Activated CD4-positive, alpha-beta T cell treated with anti-CD3 and anti-CD28 coated beads, Interleukin-2, amount 10 ng/mL, durations not matched to agents 24 days and 14 days (primary cell): ENCODE measurements around the gene RALA. TPM values are rescaled to one million over a fixed set of nuclear protein-coding genes. Genes with fewer than 3 reads are reported as not detected.
A peak's percentile ranks its signal among the peaks of the same experiment; 100 is the strongest.

Experiments
- DNase-seq: peaks from one replicate; pipeline ENCODE4 v3.0.0; 2022
- H3K27ac Mint-ChIP-seq: one replicate; pipeline ENCODE4 v1.8.0; 2022; ENCODE audit warnings: mild to moderate bottlenecking, mixed read lengths
- H3K27me3 Mint-ChIP-seq: one replicate; pipeline ENCODE4 v1.8.0; 2022; ENCODE audit warnings: mixed read lengths
- H3K36me3 Mint-ChIP-seq: one replicate; pipeline ENCODE4 v1.8.0; 2022; ENCODE audit warnings: low read depth, mild to moderate bottlenecking, mixed read lengths
- H3K4me1 Mint-ChIP-seq: one replicate; pipeline ENCODE4 v1.8.0; 2021; ENCODE audit warnings: mixed read lengths
- H3K4me3 Mint-ChIP-seq: one replicate; pipeline ENCODE4 v1.8.0; 2022; ENCODE audit warnings: mild to moderate bottlenecking, moderate library complexity, mixed read lengths
- H3K9me3 Mint-ChIP-seq: one replicate; pipeline ENCODE4 v1.8.0; 2021; ENCODE audit warnings: mixed read lengths
- intact Hi-C: fragments of 100-400 bp; cut with micrococcal nuclease; formaldehyde crosslinking; loops from one replicate; pipeline ENCODE4 v1.15.1; 2023
- total RNA-seq: library from RNA; stranded (reverse); gene quantifications from 2 replicates; pipeline ENCODE4 v1.2.3, GENCODE V29; 2022

RALA gene
- total RNA-seq, 1 donor from 2014 or later: 37.0 TPM

GRCh38 chr7:39720586-39720985, 97.2 kb downstream of the RALA start:
- H3K4me1 Mint-ChIP-seq: peaks cover 2% of the 10 kb centered on the region

GRCh38 chr7:39721345-39721744, 98.0 kb downstream of the RALA start:
- Mint-ChIP-seq H3K27me3 (no peaks in the 10 kb centered on the region), H3K36me3 (no peaks in the 10 kb centered on the region), H3K9me3 (no peaks in the 10 kb centered on the region), H3K4me1 (peaks cover 2% of the 10 kb centered on the region), H3K4me3 (no peak overlapping the region), H3K27ac (no peak overlapping the region)
- no peak for DNase-seq
- intact Hi-C loops: no loop called here

More at GRCh38 chr7:39720586-39720985, 97.2 kb downstream of the RALA start:
- Mint-ChIP-seq H3K4me3 (no peak overlapping the region), H3K9me3 (peaks cover 5% of the 10 kb centered on the region), H3K27me3 (no peaks in the 10 kb centered on the region), H3K36me3 (no peaks in the 10 kb centered on the region), H3K27ac (no peak overlapping the region)
- no peak for DNase-seq
- intact Hi-C loops: no loop called here

- Mint-ChIP-seq H3K36me3 (no peaks in the 10 kb centered on the region), H3K27ac (no peak overlapping the region), H3K4me1 (peaks cover 2% of the 10 kb centered on the region), H3K9me3 (no peaks in the 10 kb centered on the region), H3K27me3 (no peaks in the 10 kb centered on the region), H3K4me3 (no peak overlapping the region)
- DNase-seq: no peak
- intact Hi-C loops: no loop called here
Measured at GRCh38 chr7:39721919-39722597, 98.7 kb downstream of the RALA start.

GRCh38 chr7:39727231-39728012, 104.0 kb downstream of the RALA start:
- Mint-ChIP-seq H3K27ac (no peak overlapping the region), H3K4me3 (no peak overlapping the region), H3K9me3 (peaks cover 3% of the 10 kb centered on the region), H3K4me1 (peaks cover 5% of the 10 kb centered on the region), H3K36me3 (no peaks in the 10 kb centered on the region), H3K27me3 (peaks cover 4% of the 10 kb centered on the region)
- DNase-seq: no peak
- intact Hi-C loops: no loop called here

- Mint-ChIP-seq H3K4me1 (peaks cover 30% of the 10 kb centered on the region), H3K27ac (peak overlapping the region; percentile 92)
Measured at GRCh38 chr7:39732837-39733804, 109.7 kb downstream of the RALA start.

GRCh38 chr7:39733881-39734632, 110.7 kb downstream of the RALA start:
- DNase-seq: peak; percentile 66
- peak overlapping the region; percentile 92 for H3K27ac Mint-ChIP-seq
- peaks cover 2% of the 10 kb centered on the region for H3K36me3 Mint-ChIP-seq
- H3K4me1 Mint-ChIP-seq: peaks cover 30% of the 10 kb centered on the region
- peaks cover 4% of the 10 kb centered on the region for H3K27me3 Mint-ChIP-seq
- H3K9me3 Mint-ChIP-seq: peaks cover 3% of the 10 kb centered on the region
- intact Hi-C loops: loop anchor here (1.0 to 10.0 kb wide), 7 partner anchors 47 to 829 kb away; partner anchors contain the start of genes MPLKIP, RALA and VPS41
- peak overlapping the region; percentile 90 for H3K4me3 Mint-ChIP-seq

More at GRCh38 chr7:39732837-39733804, 109.7 kb downstream of the RALA start:
- intact Hi-C loops: loop anchor here (1.0 to 10.0 kb wide), 7 partner anchors 46 to 828 kb away; partner anchors contain the start of genes MPLKIP, RALA and VPS41
- peak; percentile 99 for DNase-seq
- Mint-ChIP-seq H3K4me3 (peak overlapping the region; percentile 90), H3K36me3 (peaks cover 2% of the 10 kb centered on the region), H3K9me3 (peaks cover 3% of the 10 kb centered on the region), H3K27me3 (peaks cover 5% of the 10 kb centered on the region)

- Mint-ChIP-seq H3K27ac (peak overlapping the region; percentile 78), H3K9me3 (peaks cover 3% of the 10 kb centered on the region), H3K27me3 (peaks cover 4% of the 10 kb centered on the region), H3K4me1 (peaks cover 30% of the 10 kb centered on the region), H3K4me3 (peak overlapping the region; percentile 66), H3K36me3 (peaks cover 2% of the 10 kb centered on the region)
- DNase-seq: no peak
- intact Hi-C loops: loop anchor here (5.0 to 10.0 kb wide), 3 partner anchors 320 to 830 kb away; partner anchors contain the start of genes MPLKIP and VPS41
Measured at GRCh38 chr7:39734633-39735004, 111.2 kb downstream of the RALA start.

GRCh38 chr7:39735903-39736302, 112.5 kb downstream of the RALA start:
- no peaks in the 10 kb centered on the region for H3K9me3 Mint-ChIP-seq
- H3K4me3 Mint-ChIP-seq: peak overlapping the region; percentile 24
- H3K4me1 Mint-ChIP-seq: peaks cover 30% of the 10 kb centered on the region
- DNase-seq: peak; percentile 58
- intact Hi-C loops: loop anchor here (10.0 kb wide), 2 partner anchors 319 to 831 kb away; partner anchors contain the start of gene VPS41
- H3K36me3 Mint-ChIP-seq: peaks cover 2% of the 10 kb centered on the region
- H3K27me3 Mint-ChIP-seq: peaks cover 2% of the 10 kb centered on the region
- peak overlapping the region; percentile 35 for H3K27ac Mint-ChIP-seq

- peak; percentile 89 for DNase-seq
- Mint-ChIP-seq H3K27ac (no peak overlapping the region), H3K4me3 (no peak overlapping the region), H3K36me3 (no peaks in the 10 kb centered on the region), H3K9me3 (no peaks in the 10 kb centered on the region), H3K27me3 (no peaks in the 10 kb centered on the region), H3K4me1 (peaks cover 6% of the 10 kb centered on the region)
- intact Hi-C loops: loop anchor here (1.0 kb wide), 1 partner anchor 162 kb away; no protein-coding TSS in a partner anchor
Measured at GRCh38 chr7:39741942-39742623, 118.7 kb downstream of the RALA start.

- H3K27ac Mint-ChIP-seq: no peak overlapping the region
- no peak overlapping the region for H3K4me3 Mint-ChIP-seq
- no peaks in the 10 kb centered on the region for H3K27me3 Mint-ChIP-seq
- H3K9me3 Mint-ChIP-seq: no peaks in the 10 kb centered on the region
- no peaks in the 10 kb centered on the region for H3K36me3 Mint-ChIP-seq
- DNase-seq: no peak
- H3K4me1 Mint-ChIP-seq: peaks cover 6% of the 10 kb centered on the region
- intact Hi-C loops: no loop called here
Measured at GRCh38 chr7:39744620-39745019, 121.2 kb downstream of the RALA start.

GRCh38 chr7:39745320-39745719, 121.9 kb downstream of the RALA start:
- no peaks in the 10 kb centered on the region for H3K9me3 Mint-ChIP-seq
- no peak overlapping the region for H3K4me3 Mint-ChIP-seq
- no peak for DNase-seq
- H3K27ac Mint-ChIP-seq: no peak overlapping the region
- H3K36me3 Mint-ChIP-seq: no peaks in the 10 kb centered on the region
- no peaks in the 10 kb centered on the region for H3K27me3 Mint-ChIP-seq
- intact Hi-C loops: no loop called here
- H3K4me1 Mint-ChIP-seq: peaks cover 6% of the 10 kb centered on the region

- DNase-seq: peak; percentile 87
- Mint-ChIP-seq H3K4me1 (peaks cover 6% of the 10 kb centered on the region), H3K4me3 (no peak overlapping the region), H3K9me3 (no peaks in the 10 kb centered on the region), H3K27ac (no peak overlapping the region), H3K27me3 (no peaks in the 10 kb centered on the region), H3K36me3 (no peaks in the 10 kb centered on the region)
- intact Hi-C loops: loop anchor here (1.0 kb wide), 1 partner anchor 166 kb away; no protein-coding TSS in a partner anchor
Measured at GRCh38 chr7:39746103-39746819, 122.9 kb downstream of the RALA start.
